Measurements from ENCODE around the gene NLGN1. TPM values are rescaled to one million over a fixed set of nuclear protein-coding genes. Genes with fewer than 3 reads are reported as not detected.

Gene NLGN1
- total RNA-seq, 1 donor from 2014 or later: 5.7 TPM

DNA sequence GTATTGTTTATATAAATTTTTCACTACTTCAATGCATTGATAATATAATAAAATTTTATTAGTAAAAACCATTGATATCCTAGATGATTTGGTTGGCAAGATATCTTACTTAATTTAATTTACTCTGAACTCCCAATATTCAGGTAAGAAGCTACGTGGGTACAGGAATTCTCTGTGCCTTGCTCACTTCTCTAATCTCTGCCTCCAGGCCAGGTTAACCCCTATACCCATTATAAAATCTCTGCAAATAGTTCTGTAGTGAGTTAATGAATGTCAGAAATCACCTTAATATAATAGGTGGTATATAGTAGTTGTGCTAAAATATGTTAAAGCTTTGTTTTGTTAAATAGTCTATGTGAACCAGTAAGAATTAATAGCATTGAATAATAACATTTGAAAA, 465.2 kb downstream of the NLGN1 start:
- Histone ChIP-seq H3K27ac (ENCODE audit: low read depth, low read length) (no peak overlapping the region), H3K4me3 (ENCODE audit: low read length in 3 of 3) (no peak overlapping the region), H3K9ac (ENCODE audit: low read depth in 1 of 3, low read length in 3 of 3) (no peak overlapping the region), H3K36me3 (ENCODE audit: control insufficient read depth in 3 of 3, insufficient read depth in 3 of 3, low read length in 3 of 3) (no peaks in the 10 kb centered on the region), H3K4me1 (ENCODE audit: control insufficient read depth in 3 of 3, insufficient read depth in 3 of 3, low read length in 3 of 3) (no peaks in the 10 kb centered on the region), H3K27me3 (ENCODE audit: control insufficient read depth in 3 of 3, insufficient read depth in 3 of 3, low read length in 3 of 3) (no peaks in the 10 kb centered on the region), H3K9me3 (ENCODE audit: control insufficient read depth in 3 of 3, low read length in 3 of 3) (no peaks in the 10 kb centered on the region)

- no peak overlapping the region for H3K27ac ChIP-seq (ENCODE audit: low read depth, low read length)
- no peak overlapping the region for H3K9ac ChIP-seq (ENCODE audit: low read depth in 1 of 3, low read length in 3 of 3)
- no peaks in the 10 kb centered on the region for H3K9me3 ChIP-seq (ENCODE audit: control insufficient read depth in 3 of 3, low read length in 3 of 3)
- no peak overlapping the region for H3K4me3 ChIP-seq (ENCODE audit: low read length in 3 of 3)
- H3K4me1 ChIP-seq (ENCODE audit: control insufficient read depth in 3 of 3, insufficient read depth in 3 of 3, low read length in 3 of 3): no peaks in the 10 kb centered on the region
- no peaks in the 10 kb centered on the region for H3K36me3 ChIP-seq (ENCODE audit: control insufficient read depth in 3 of 3, insufficient read depth in 3 of 3, low read length in 3 of 3)
- no peaks in the 10 kb centered on the region for H3K27me3 ChIP-seq (ENCODE audit: control insufficient read depth in 3 of 3, insufficient read depth in 3 of 3, low read length in 3 of 3)
Measured at GRCh38 chr3:173863551-173863950, 466.0 kb downstream of the NLGN1 start.

DNA sequence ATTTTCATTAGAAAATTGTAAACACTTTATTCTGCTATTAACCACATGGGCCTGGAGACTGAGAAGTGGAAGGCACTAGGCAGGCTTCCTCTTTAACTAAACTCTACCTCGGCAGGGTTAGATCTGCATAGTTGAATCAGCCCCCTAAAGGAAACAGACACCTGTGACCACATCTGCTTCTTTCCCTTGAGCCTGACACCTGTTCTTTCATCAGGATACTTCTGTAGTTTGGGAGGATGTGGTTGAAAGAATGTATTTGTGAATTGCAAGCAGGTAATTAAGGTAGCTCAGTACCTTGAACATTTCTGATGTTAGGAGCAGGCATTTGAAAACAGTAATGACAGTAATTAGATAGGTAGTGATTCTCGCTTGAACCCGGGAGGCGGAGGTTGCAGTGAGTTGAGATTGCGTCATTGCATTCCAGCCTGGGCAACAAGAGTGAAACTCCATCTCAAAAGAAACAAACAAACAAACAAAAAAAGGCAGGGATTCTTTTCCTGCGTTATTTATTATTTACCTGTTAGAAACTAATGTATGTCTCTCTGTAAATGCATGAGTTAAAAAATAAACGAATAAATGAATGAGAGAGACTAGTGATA, 468.5 kb downstream of the NLGN1 start:
- Histone ChIP-seq H3K27me3 (ENCODE audit: control insufficient read depth in 3 of 3, insufficient read depth in 3 of 3, low read length in 3 of 3) (no peaks in the 10 kb centered on the region), H3K4me1 (ENCODE audit: control insufficient read depth in 3 of 3, insufficient read depth in 3 of 3, low read length in 3 of 3) (no peaks in the 10 kb centered on the region), H3K4me3 (ENCODE audit: low read length in 3 of 3) (no peak overlapping the region), H3K9ac (ENCODE audit: low read depth in 1 of 3, low read length in 3 of 3) (no peak overlapping the region), H3K27ac (ENCODE audit: low read depth, low read length) (no peak overlapping the region), H3K36me3 (ENCODE audit: control insufficient read depth in 3 of 3, insufficient read depth in 3 of 3, low read length in 3 of 3) (no peaks in the 10 kb centered on the region), H3K9me3 (ENCODE audit: control insufficient read depth in 3 of 3, low read length in 3 of 3) (no peaks in the 10 kb centered on the region)

DNA sequence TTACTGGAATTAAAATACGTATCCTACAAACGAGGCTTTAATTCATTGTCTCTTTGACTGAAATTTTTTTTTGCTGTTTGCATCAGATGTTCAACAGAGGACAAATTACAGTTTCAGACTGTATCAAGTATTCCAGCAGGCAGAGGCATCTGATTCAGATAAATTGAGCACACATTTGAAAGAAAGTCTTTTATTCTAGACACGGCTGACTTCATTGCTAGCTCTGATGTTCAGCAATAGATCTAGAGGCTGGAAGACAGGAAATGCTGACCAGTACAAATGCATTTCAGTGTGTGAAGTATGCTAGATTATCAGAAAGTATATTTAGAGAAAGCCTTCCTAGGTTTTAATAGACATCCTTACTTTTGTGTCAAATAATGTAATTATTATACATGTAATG, 472.2 kb downstream of the NLGN1 start:
- Histone ChIP-seq H3K27ac (ENCODE audit: low read depth, low read length) (no peak overlapping the region), H3K4me3 (ENCODE audit: low read length in 3 of 3) (no peak overlapping the region), H3K27me3 (ENCODE audit: control insufficient read depth in 3 of 3, insufficient read depth in 3 of 3, low read length in 3 of 3) (no peaks in the 10 kb centered on the region), H3K36me3 (ENCODE audit: control insufficient read depth in 3 of 3, insufficient read depth in 3 of 3, low read length in 3 of 3) (no peaks in the 10 kb centered on the region), H3K4me1 (ENCODE audit: control insufficient read depth in 3 of 3, insufficient read depth in 3 of 3, low read length in 3 of 3) (no peaks in the 10 kb centered on the region), H3K9ac (ENCODE audit: low read depth in 1 of 3, low read length in 3 of 3) (no peak overlapping the region), H3K9me3 (ENCODE audit: control insufficient read depth in 3 of 3, low read length in 3 of 3) (no peaks in the 10 kb centered on the region)

DNA sequence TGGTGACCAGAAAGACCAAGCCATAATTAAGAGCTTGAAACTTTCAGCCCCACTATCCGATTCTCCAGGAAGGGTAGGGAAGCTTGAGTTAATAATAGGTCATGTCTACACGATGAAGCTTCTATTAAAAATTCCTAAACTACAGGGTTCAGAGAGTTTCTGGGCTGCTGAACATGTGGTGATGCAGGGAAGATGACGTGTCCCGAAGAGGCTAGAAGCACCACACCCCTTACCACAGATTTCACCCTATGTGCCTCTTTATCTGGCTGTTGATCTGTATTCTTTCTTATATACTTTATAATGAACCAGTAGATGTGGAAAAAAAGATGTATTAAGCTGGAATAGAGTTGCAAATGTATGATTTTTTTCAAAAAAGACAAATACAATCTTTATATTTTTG, 473.4 kb downstream of the NLGN1 start:
- H3K9ac ChIP-seq (ENCODE audit: low read depth in 1 of 3, low read length in 3 of 3): no peak overlapping the region
- H3K36me3 ChIP-seq (ENCODE audit: control insufficient read depth in 3 of 3, insufficient read depth in 3 of 3, low read length in 3 of 3): no peaks in the 10 kb centered on the region
- H3K4me3 ChIP-seq (ENCODE audit: low read length in 3 of 3): no peak overlapping the region
- no peaks in the 10 kb centered on the region for H3K9me3 ChIP-seq (ENCODE audit: control insufficient read depth in 3 of 3, low read length in 3 of 3)
- no peaks in the 10 kb centered on the region for H3K27me3 ChIP-seq (ENCODE audit: control insufficient read depth in 3 of 3, insufficient read depth in 3 of 3, low read length in 3 of 3)
- H3K27ac ChIP-seq (ENCODE audit: low read depth, low read length): no peak overlapping the region
- no peaks in the 10 kb centered on the region for H3K4me1 ChIP-seq (ENCODE audit: control insufficient read depth in 3 of 3, insufficient read depth in 3 of 3, low read length in 3 of 3)

GRCh38 chr3:173875790-173876189, 478.2 kb downstream of the NLGN1 start:
- H3K4me1 ChIP-seq (ENCODE audit: control insufficient read depth in 3 of 3, insufficient read depth in 3 of 3, low read length in 3 of 3): no peaks in the 10 kb centered on the region
- H3K9me3 ChIP-seq (ENCODE audit: control insufficient read depth in 3 of 3, low read length in 3 of 3): no peaks in the 10 kb centered on the region
- no peak overlapping the region for H3K4me3 ChIP-seq (ENCODE audit: low read length in 3 of 3)
- H3K27ac ChIP-seq (ENCODE audit: low read depth, low read length): no peak overlapping the region
- no peak overlapping the region for H3K9ac ChIP-seq (ENCODE audit: low read depth in 1 of 3, low read length in 3 of 3)
- no peaks in the 10 kb centered on the region for H3K27me3 ChIP-seq (ENCODE audit: control insufficient read depth in 3 of 3, insufficient read depth in 3 of 3, low read length in 3 of 3)
- H3K36me3 ChIP-seq (ENCODE audit: control insufficient read depth in 3 of 3, insufficient read depth in 3 of 3, low read length in 3 of 3): no peaks in the 10 kb centered on the region

GRCh38 chr3:173876476-173876875, 478.9 kb downstream of the NLGN1 start:
- no peaks in the 10 kb centered on the region for H3K27me3 ChIP-seq (ENCODE audit: control insufficient read depth in 3 of 3, insufficient read depth in 3 of 3, low read length in 3 of 3)
- H3K4me3 ChIP-seq (ENCODE audit: low read length in 3 of 3): no peak overlapping the region
- no peaks in the 10 kb centered on the region for H3K9me3 ChIP-seq (ENCODE audit: control insufficient read depth in 3 of 3, low read length in 3 of 3)
- H3K27ac ChIP-seq (ENCODE audit: low read depth, low read length): no peak overlapping the region
- no peaks in the 10 kb centered on the region for H3K36me3 ChIP-seq (ENCODE audit: control insufficient read depth in 3 of 3, insufficient read depth in 3 of 3, low read length in 3 of 3)
- H3K4me1 ChIP-seq (ENCODE audit: control insufficient read depth in 3 of 3, insufficient read depth in 3 of 3, low read length in 3 of 3): no peaks in the 10 kb centered on the region
- H3K9ac ChIP-seq (ENCODE audit: low read depth in 1 of 3, low read length in 3 of 3): no peak overlapping the region

DNA sequence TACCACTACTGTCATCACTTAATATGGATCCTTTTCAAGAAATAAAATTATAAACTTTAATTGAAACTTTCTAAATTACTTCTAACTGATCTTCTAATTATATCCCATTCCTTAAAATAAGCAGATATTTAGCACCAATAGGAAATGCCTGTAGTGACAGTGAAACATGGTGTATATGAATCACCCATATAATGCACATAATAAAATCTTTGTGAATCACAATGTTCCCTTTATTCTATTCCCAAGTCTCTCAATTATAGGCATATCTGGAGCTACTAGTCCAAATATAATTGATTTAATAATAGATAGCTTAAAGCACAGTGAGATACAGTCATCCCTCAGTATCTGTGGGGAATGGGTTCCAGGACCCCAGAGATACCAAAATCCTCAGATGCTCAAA, 490.3 kb downstream of the NLGN1 start:
- Histone ChIP-seq H3K36me3 (ENCODE audit: control insufficient read depth in 3 of 3, insufficient read depth in 3 of 3, low read length in 3 of 3) (no peaks in the 10 kb centered on the region), H3K27me3 (ENCODE audit: control insufficient read depth in 3 of 3, insufficient read depth in 3 of 3, low read length in 3 of 3) (no peaks in the 10 kb centered on the region), H3K4me1 (ENCODE audit: control insufficient read depth in 3 of 3, insufficient read depth in 3 of 3, low read length in 3 of 3) (no peaks in the 10 kb centered on the region), H3K4me3 (ENCODE audit: low read length in 3 of 3) (no peak overlapping the region), H3K9me3 (ENCODE audit: control insufficient read depth in 3 of 3, low read length in 3 of 3) (no peaks in the 10 kb centered on the region), H3K9ac (ENCODE audit: low read depth in 1 of 3, low read length in 3 of 3) (no peak overlapping the region), H3K27ac (ENCODE audit: low read depth, low read length) (no peak overlapping the region)

GRCh38 chr3:173889596-173889995, 492.1 kb downstream of the NLGN1 start:
- Histone ChIP-seq H3K27ac (ENCODE audit: low read depth, low read length) (no peak overlapping the region), H3K4me3 (ENCODE audit: low read length in 3 of 3) (no peak overlapping the region), H3K36me3 (ENCODE audit: control insufficient read depth in 3 of 3, insufficient read depth in 3 of 3, low read length in 3 of 3) (no peaks in the 10 kb centered on the region), H3K9me3 (ENCODE audit: control insufficient read depth in 3 of 3, low read length in 3 of 3) (no peaks in the 10 kb centered on the region), H3K4me1 (ENCODE audit: control insufficient read depth in 3 of 3, insufficient read depth in 3 of 3, low read length in 3 of 3) (no peaks in the 10 kb centered on the region), H3K9ac (ENCODE audit: low read depth in 1 of 3, low read length in 3 of 3) (no peak overlapping the region), H3K27me3 (ENCODE audit: control insufficient read depth in 3 of 3, insufficient read depth in 3 of 3, low read length in 3 of 3) (no peaks in the 10 kb centered on the region)

GRCh38 chr3:173890091-173890490, 492.5 kb downstream of the NLGN1 start:
- Histone ChIP-seq H3K4me1 (ENCODE audit: control insufficient read depth in 3 of 3, insufficient read depth in 3 of 3, low read length in 3 of 3) (no peaks in the 10 kb centered on the region), H3K27ac (ENCODE audit: low read depth, low read length) (no peak overlapping the region), H3K9me3 (ENCODE audit: control insufficient read depth in 3 of 3, low read length in 3 of 3) (no peaks in the 10 kb centered on the region), H3K36me3 (ENCODE audit: control insufficient read depth in 3 of 3, insufficient read depth in 3 of 3, low read length in 3 of 3) (no peaks in the 10 kb centered on the region), H3K4me3 (ENCODE audit: low read length in 3 of 3) (no peak overlapping the region), H3K9ac (ENCODE audit: low read depth in 1 of 3, low read length in 3 of 3) (no peak overlapping the region), H3K27me3 (ENCODE audit: control insufficient read depth in 3 of 3, insufficient read depth in 3 of 3, low read length in 3 of 3) (no peaks in the 10 kb centered on the region)
